Measurements from ENCODE around the gene EPB41L2.
"Not testable (repeated sequence)": the region's sequence is repeated elsewhere in the genome, so short reads cannot be mapped to it uniquely, and the experiment has no call there.

EPB41L2 gene

GRCh38 chr6:131014080-131014776 lies 48.8 kb downstream of the EPB41L2 start:
- no peak for DNase-seq
- TF ChIP-seq CTCF (IDR thresholded peaks at IDR 0.05): no peak
- Mint-ChIP-seq H3K36me3 (ENCODE audit: low read depth) (peaks cover 23% of the 10 kb centered on the region), H3K27me3 (ENCODE audit: low read depth, poor library complexity) (no peaks in the 10 kb centered on the region), H3K9me3 (peaks cover 16% of the 10 kb centered on the region), H3K27ac (peak overlapping the region; percentile 58), H3K4me3 (no peak overlapping the region), H3K4me1 (peaks cover 37% of the 10 kb centered on the region)

- H3K4me1 Mint-ChIP-seq: peaks cover 37% of the 10 kb centered on the region
- DNase-seq: no peak
- H3K27me3 Mint-ChIP-seq (ENCODE audit: low read depth, poor library complexity): no peaks in the 10 kb centered on the region
- peaks cover 23% of the 10 kb centered on the region for H3K9me3 Mint-ChIP-seq
- no peak for TF ChIP-seq CTCF (IDR thresholded peaks at IDR 0.05)
- no peak overlapping the region for H3K4me3 Mint-ChIP-seq
- H3K27ac Mint-ChIP-seq: no peak overlapping the region
- peaks cover 30% of the 10 kb centered on the region for H3K36me3 Mint-ChIP-seq (ENCODE audit: low read depth)
These were observed 49.5 kb downstream of the EPB41L2 start for GRCh38 chr6:131013495-131013894.

- no peaks in the 10 kb centered on the region for H3K27me3 Mint-ChIP-seq (ENCODE audit: low read depth, poor library complexity)
- H3K4me1 Mint-ChIP-seq: peaks cover 24% of the 10 kb centered on the region
- peaks cover 45% of the 10 kb centered on the region for H3K9me3 Mint-ChIP-seq
- no peak overlapping the region for H3K4me3 Mint-ChIP-seq
- peaks cover 51% of the 10 kb centered on the region for H3K36me3 Mint-ChIP-seq (ENCODE audit: low read depth)
- DNase-seq: no peak
- TF ChIP-seq CTCF (IDR thresholded peaks at IDR 0.05): no peak
- H3K27ac Mint-ChIP-seq: no peak overlapping the region
These were observed 53.3 kb downstream of the EPB41L2 start for GRCh38 chr6:131009790-131010189.

GRCh38 chr6:131008965-131009364 lies 54.1 kb downstream of the EPB41L2 start:
- not testable (repeated sequence) for DNase-seq; H3K27ac Mint-ChIP-seq; H3K27me3 Mint-ChIP-seq (ENCODE audit: low read depth, poor library complexity); H3K4me3 Mint-ChIP-seq
- Mint-ChIP-seq H3K4me1 (peaks cover 24% of the 10 kb centered on the region), H3K9me3 (peaks cover 45% of the 10 kb centered on the region), H3K36me3 (ENCODE audit: low read depth) (peaks cover 51% of the 10 kb centered on the region)

- peaks cover 24% of the 10 kb centered on the region for H3K4me1 Mint-ChIP-seq
- peaks cover 45% of the 10 kb centered on the region for H3K9me3 Mint-ChIP-seq
- H3K27ac Mint-ChIP-seq; H3K4me3 Mint-ChIP-seq; DNase-seq; H3K27me3 Mint-ChIP-seq (ENCODE audit: low read depth, poor library complexity): not testable (repeated sequence)
- peaks cover 51% of the 10 kb centered on the region for H3K36me3 Mint-ChIP-seq (ENCODE audit: low read depth)
These were observed 55.1 kb downstream of the EPB41L2 start for GRCh38 chr6:131007964-131008363.

GRCh38 chr6:131007286-131007685 lies 55.8 kb downstream of the EPB41L2 start:
- peaks cover 45% of the 10 kb centered on the region for H3K9me3 Mint-ChIP-seq
- no peak overlapping the region for H3K4me3 Mint-ChIP-seq
- H3K27ac Mint-ChIP-seq: no peak overlapping the region
- no peak for TF ChIP-seq CTCF (IDR thresholded peaks at IDR 0.05)
- peaks cover 30% of the 10 kb centered on the region for H3K4me1 Mint-ChIP-seq
- H3K36me3 Mint-ChIP-seq (ENCODE audit: low read depth): peaks cover 51% of the 10 kb centered on the region
- H3K27me3 Mint-ChIP-seq (ENCODE audit: low read depth, poor library complexity): no peaks in the 10 kb centered on the region
- DNase-seq: no peak

GRCh38 chr6:131005439-131006016 lies 57.5 kb downstream of the EPB41L2 start:
- Mint-ChIP-seq H3K27ac (peak overlapping the region; percentile 84), H3K4me1 (peaks cover 47% of the 10 kb centered on the region), H3K4me3 (no peak overlapping the region), H3K9me3 (peaks cover 40% of the 10 kb centered on the region), H3K36me3 (ENCODE audit: low read depth) (peaks cover 38% of the 10 kb centered on the region), H3K27me3 (ENCODE audit: low read depth, poor library complexity) (no peaks in the 10 kb centered on the region)
- DNase-seq: no peak
- no peak for TF ChIP-seq CTCF (IDR thresholded peaks at IDR 0.05)

Data from nephron progenitor cell (in vitro differentiated cells).